ENCODE results near the gene CORO1C.
"Not testable (repeated sequence)": the region's sequence is repeated elsewhere in the genome, so short reads cannot be mapped to it uniquely, and the experiment has no call there.

CORO1C gene

DNA sequence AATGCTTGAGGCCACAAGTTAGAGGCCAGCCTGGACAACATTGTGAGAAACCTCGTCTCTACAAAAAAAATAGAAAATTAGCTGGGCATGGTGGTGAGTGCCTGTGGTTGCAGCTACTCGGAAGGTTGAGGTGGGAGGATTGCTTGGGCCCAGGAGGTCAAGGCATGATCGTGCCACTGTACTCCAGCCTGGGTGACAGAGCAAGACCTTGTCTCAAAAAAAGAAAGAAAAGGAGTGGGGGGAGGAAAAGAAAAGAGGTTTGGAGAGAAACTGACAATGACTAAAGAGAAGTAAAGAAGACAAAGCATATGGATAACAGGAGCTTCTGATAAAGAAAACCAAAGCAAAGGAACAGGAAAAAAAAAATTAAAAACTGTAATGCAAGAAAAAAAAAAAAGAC lies 60.2 kb downstream of the CORO1C start:
- DNase-seq: no peak

GRCh38 chr12:108670066-108670631 lies 61.2 kb downstream of the CORO1C start:
- no peak for DNase-seq

DNA sequence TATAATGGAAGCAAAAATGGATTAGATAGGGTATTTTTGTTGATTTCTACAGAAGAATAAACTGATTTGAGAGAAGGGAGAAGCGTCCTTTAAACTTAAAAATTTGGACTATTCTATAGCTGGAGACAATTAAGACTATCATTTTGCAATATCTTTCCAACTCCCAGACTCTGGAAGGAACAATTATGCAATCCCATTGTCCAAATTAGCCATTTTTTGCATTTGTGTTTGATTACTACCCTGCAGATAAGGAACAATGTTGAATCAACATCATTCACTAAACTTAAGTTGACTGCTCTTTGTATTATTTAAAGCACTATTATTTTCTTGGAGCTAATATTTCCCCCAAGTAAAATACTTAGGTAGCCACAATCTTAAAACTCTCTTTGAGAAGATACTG lies 62.8 kb downstream of the CORO1C start:
- no peak for DNase-seq

- DNase-seq: no peak
Observed at GRCh38 chr12:108668063-108668462, 63.3 kb downstream of the CORO1C start.

- no peak for DNase-seq
Observed at GRCh38 chr12:108667349-108667748, 64.0 kb downstream of the CORO1C start.

DNA sequence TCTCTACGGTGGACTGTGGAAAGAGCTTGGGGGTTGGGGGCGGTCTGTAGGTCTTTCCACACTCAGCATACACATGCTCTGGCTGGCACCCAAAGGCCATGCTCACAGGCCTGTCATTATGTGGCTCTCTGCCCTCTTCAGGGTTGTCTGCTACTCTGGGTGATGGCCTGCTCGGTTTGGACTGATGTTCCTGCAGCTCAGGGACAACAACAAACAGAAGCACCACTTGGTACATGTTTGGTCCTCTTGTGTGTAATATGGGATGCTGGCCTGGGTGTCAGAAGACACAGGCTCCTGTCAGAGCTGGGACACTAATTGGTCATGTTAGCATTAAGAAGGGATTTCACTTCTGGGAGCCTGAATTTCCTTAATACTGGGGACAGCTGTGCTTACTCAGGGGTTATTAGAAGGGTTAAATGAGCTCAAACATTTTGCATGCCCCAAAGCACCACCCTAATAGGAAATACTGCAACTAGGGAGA lies 64.9 kb downstream of the CORO1C start:
- DNase-seq: no peak

DNA sequence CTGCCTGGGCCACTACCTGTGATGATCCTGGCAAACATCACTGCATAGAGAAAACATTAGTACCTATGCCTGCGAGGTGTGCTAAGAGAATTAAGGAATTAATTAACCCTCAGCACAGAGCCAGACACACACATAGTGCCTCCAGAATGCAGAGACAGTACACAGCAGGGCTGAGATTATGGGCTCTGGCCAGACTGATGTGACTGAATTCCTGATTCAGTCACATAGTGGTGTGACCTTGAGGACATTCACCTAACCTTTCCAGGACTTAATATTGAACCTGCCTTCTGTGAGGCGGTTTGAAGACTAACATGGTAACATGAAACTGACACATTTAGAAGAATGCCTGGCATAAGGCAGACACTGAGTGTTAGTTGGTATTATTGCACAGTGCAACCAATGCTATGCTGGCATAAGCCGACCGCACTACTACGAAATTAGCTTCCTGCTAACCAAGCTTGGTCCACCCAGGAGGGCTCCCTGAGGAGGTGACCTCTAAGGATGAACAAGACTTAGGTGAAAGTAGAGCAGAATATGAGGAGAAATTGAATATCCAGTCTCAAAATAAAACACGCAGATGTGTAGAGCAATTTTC lies 65.6 kb downstream of the CORO1C start:
- no peak for DNase-seq

- peak; percentile 62 to 88 for DNase-seq
Observed at GRCh38 chr12:108664338-108665258, 66.7 kb downstream of the CORO1C start.

GRCh38 chr12:108663324-108664015 lies 67.8 kb downstream of the CORO1C start:
- DNase-seq: no peak

- DNase-seq: not testable (repeated sequence)
Observed at GRCh38 chr12:108658115-108658514, 73.2 kb downstream of the CORO1C start.

- peak; percentile 42 to 58 for DNase-seq
Observed at GRCh38 chr12:108657130-108657745, 74.1 kb downstream of the CORO1C start.

DNA sequence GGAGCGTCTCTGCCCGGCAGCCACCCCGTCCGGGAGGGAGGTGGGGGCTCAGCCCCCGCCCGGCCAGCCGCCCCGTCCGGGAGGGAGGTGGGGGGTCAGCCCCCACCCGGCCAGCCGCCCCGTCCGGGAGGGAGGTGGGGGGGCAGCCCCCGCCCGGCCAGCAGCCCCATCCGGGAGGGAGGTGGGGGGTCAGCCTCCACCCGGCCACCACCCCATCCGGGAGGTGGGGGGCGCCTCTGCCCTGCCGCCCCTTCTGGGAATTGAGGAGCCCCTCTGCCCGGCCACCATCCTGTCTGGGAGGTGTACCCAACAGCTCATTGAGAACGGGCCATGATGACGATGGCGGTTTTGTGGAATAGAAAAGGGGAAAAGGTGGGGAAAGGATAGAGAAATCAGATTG lies 75.1 kb downstream of the CORO1C start:
- not testable (repeated sequence) for DNase-seq

DNA sequence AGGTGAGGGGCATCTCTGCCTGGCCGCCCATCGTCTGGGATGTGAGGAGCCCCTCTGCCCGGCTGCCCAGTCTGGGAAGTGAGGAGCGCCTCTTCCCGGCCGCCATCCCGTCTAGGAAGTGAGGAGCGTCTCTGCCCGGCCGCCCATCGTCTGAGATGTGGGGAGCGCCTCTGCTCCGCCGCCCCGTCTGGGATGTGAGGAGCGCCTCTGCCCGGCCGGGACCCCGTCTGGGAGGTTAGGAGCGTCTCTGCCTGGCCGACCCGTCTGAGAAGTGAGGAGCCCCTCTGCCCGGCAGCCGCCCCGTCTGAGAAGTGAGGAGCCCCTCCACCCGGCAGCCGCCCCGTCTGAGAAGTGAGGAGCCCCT lies 75.5 kb downstream of the CORO1C start:
- not testable (repeated sequence) for DNase-seq

- not testable (repeated sequence) for DNase-seq
Observed at GRCh38 chr12:108654622-108655021, 76.7 kb downstream of the CORO1C start.

GRCh38 chr12:108653922-108654321 lies 77.4 kb downstream of the CORO1C start:
- DNase-seq: no peak

DNA sequence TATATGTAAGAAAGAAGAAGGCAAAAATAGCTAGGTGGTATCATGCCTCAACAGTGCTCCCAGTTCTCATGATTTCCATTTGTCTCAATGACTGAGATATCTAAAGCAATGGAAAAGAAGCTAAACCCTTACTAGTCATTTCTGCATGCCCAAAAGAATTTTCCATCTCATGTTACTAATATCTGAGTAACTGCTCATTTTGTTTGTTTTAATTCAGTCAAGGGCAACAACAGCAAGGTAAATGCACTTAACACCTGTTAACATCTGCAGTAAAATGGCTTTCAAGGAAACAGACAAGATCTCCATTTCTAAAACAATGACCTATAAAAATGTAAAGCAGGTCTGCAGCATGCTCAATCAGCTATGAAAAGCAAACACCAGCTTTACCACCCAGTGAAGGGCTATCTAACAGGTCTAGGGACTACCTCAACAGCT lies 78.2 kb downstream of the CORO1C start:
- peak; percentile 67 to 75 for DNase-seq

DNA sequence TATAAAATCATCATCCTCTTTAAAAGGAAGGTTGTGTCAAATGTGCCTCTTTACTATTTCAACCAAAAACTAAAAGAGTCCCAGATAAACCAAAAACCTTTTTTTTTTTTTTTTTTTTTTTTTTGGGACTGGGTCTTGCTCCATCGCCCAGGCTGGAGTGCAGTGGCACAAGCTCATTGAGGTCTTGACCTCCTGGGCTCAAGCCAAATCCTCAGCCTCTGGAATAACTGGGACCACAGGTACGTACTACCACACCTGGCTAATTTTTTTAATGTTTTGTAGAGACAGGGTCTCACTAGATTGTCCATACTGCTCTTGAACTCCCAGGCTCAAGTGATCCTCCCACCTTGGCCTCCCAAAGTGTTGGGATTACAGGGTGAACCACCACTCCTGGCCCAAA lies 81.2 kb downstream of the CORO1C start:
- DNase-seq: no peak

GRCh38 chr12:108649669-108650068 lies 81.6 kb downstream of the CORO1C start:
- DNase-seq: no peak

- DNase-seq: no peak
Observed at GRCh38 chr12:108649126-108649525, 82.2 kb downstream of the CORO1C start.

DNA sequence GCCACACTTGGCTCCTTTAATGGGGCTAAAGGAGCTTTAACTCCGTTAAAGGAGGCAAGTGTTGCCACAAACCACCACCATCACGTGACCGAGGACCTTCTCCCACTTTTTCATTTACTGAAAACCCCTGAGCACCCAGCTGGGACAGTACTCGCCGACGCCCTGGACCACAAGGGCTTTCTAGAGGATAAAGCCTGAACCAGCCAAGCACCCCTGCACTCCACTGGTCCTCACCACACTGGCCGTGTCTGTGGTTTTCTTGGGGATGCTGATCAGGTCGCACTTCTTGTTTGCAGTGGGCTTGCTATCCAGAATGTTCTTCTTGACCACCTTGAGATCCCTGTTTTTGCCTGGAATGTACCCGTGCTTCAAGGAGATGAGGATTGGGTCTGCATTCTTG lies 82.9 kb downstream of the CORO1C start:
- DNase-seq: no peak

- no peak for DNase-seq
Observed at GRCh38 chr12:108647585-108648287, 83.6 kb downstream of the CORO1C start.
